Measurements from ENCODE around the gene YPEL5. TPM values are rescaled to one million over a fixed set of nuclear protein-coding genes. Genes with fewer than 3 reads are reported as not detected.

YPEL5 gene
- total RNA-seq, 1 donor from 2014 or later = 66.4 TPM

DNA sequence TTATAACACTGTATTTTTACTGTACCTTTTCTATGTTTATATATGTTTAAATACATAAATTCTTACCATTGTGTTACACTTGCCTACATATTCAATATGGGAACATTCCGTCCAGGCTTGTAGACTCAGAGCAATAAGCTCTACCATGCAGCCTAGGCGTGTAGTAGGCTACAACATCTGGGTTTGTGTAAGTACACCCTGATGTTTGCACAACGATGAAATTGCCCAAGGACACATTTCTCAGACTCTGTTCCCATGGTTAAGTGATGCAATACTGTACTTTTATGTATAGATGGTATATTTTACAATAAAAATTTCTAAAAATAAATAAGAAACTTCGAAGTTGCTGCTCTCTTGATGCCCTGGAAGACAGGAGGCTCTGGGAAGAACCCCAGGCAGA lies 38.4 kb downstream of the YPEL5 start:
- Histone ChIP-seq H3F3A (ENCODE audit: low read depth) (no peaks in the 10 kb centered on the region), H3K4me2 (no peak overlapping the region), H3K27me3 (no peaks in the 10 kb centered on the region), H3K4me1 (no peaks in the 10 kb centered on the region), H4K20me1 (ENCODE audit: low read depth) (no peaks in the 10 kb centered on the region), H2AFZ (replicated peaks) (no peak overlapping the region), H3K9me3 (ENCODE audit: low read depth) (no peaks in the 10 kb centered on the region), H3K4me3 (no peak overlapping the region), H3K79me2 (ENCODE audit: low read depth) (no peaks in the 10 kb centered on the region), H3K36me3 (no peaks in the 10 kb centered on the region), H3K27ac (no peak overlapping the region), H3K9ac (no peak overlapping the region)
- H3K4me3 Mint-ChIP-seq = no peak overlapping the region
- TF ChIP-seq EZH2 (IDR thresholded peaks at IDR 0.05) (no peak), EZH2phosphoT487 (IDR thresholded peaks at IDR 0.05) (no peak)
- TF ChIP-seq, protein P1, sequence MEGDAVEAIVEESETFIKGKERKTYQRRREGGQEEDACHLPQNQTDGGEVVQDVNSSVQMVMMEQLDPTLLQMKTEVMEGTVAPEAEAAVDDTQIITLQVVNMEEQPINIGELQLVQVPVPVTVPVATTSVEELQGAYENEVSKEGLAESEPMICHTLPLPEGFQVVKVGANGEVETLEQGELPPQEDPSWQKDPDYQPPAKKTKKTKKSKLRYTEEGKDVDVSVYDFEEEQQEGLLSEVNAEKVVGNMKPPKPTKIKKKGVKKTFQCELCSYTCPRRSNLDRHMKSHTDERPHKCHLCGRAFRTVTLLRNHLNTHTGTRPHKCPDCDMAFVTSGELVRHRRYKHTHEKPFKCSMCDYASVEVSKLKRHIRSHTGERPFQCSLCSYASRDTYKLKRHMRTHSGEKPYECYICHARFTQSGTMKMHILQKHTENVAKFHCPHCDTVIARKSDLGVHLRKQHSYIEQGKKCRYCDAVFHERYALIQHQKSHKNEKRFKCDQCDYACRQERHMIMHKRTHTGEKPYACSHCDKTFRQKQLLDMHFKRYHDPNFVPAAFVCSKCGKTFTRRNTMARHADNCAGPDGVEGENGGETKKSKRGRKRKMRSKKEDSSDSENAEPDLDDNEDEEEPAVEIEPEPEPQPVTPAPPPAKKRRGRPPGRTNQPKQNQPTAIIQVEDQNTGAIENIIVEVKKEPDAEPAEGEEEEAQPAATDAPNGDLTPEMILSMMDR (IDR thresholded peaks at IDR 0.05) = no peak
- no peaks in the 10 kb centered on the region for H3K9me3 Mint-ChIP-seq
- no peaks in the 10 kb centered on the region for H3K4me1 Mint-ChIP-seq
- DNase-seq (ENCODE audit: low spot score) = no peak
- H3K27ac Mint-ChIP-seq = no peak overlapping the region
- no peaks in the 10 kb centered on the region for H3K36me3 Mint-ChIP-seq
- H3K27me3 Mint-ChIP-seq (ENCODE audit: insufficient read depth, low read depth) = peaks cover 2% of the 10 kb centered on the region

DNA sequence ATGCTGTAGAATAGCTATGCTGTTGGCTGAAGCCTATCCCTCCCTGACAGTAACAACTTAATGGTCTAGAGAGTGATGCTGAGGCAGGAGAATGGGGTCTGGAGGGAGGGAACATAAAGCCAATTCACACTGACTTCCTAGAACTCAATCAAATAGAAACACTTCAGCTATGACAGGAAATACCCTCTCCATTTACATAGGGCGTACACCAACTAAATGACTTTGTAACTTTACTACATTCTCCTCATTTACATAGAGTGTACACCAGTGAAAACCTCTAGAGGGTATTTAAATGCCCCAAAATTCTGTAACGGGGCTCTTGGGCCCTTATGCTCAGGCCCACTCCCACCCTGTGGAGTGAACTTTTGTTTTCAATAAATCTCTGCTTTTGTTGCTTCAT lies 41.5 kb downstream of the YPEL5 start:
- no peak overlapping the region for H3K4me3 ChIP-seq
- Mint-ChIP-seq H3K27ac (no peak overlapping the region), H3K27me3 (ENCODE audit: insufficient read depth, low read depth) (no peaks in the 10 kb centered on the region), H3K4me3 (no peak overlapping the region), H3K9me3 (peaks cover 2% of the 10 kb centered on the region), H3K36me3 (no peaks in the 10 kb centered on the region), H3K4me1 (peaks cover 5% of the 10 kb centered on the region)
- H3F3A ChIP-seq (ENCODE audit: low read depth) = peaks cover 3% of the 10 kb centered on the region
- peaks cover 13% of the 10 kb centered on the region for H3K4me1 ChIP-seq
- no peak overlapping the region for H3K4me2 ChIP-seq
- H3K79me2 ChIP-seq (ENCODE audit: low read depth) = no peaks in the 10 kb centered on the region
- TF ChIP-seq EZH2phosphoT487 (IDR thresholded peaks at IDR 0.05) (no peak), EZH2 (IDR thresholded peaks at IDR 0.05) (no peak)
- TF ChIP-seq, protein P1 (IDR thresholded peaks at IDR 0.05) = no peak
- no peaks in the 10 kb centered on the region for H4K20me1 ChIP-seq (ENCODE audit: low read depth)
- no peaks in the 10 kb centered on the region for H3K36me3 ChIP-seq
- no peaks in the 10 kb centered on the region for H3K9me3 ChIP-seq (ENCODE audit: low read depth)
- DNase-seq (ENCODE audit: low spot score) = no peak
- no peaks in the 10 kb centered on the region for H3K27me3 ChIP-seq
- H2AFZ ChIP-seq (replicated peaks) = no peak overlapping the region
- H3K9ac ChIP-seq = no peak overlapping the region
- H3K27ac ChIP-seq = no peak overlapping the region

DNA sequence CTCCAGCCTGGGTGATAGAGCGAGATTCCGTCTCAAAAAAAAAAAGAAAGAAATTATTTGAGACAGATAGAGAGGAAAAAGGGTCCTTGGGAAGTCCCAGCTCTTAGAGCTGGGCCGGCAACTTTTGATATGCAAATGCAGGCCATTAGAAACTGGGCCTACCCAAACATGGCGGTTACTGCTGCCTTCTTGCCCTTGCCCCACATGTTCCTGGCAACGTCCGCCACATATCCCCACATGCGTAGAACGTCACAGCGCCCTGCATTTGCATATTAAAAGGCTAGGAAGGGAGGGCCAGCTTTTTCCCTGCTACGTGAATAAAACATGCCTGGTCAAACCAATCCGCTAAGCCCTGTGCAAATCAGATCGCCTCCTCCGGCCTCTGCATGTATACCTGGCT lies 43.8 kb downstream of the YPEL5 start:
- H3K79me2 ChIP-seq (ENCODE audit: low read depth) = no peaks in the 10 kb centered on the region
- no peak overlapping the region for H3K27ac ChIP-seq
- H2AFZ ChIP-seq (replicated peaks) = no peak overlapping the region

More for the DNA sequence above, 43.8 kb downstream of the YPEL5 start:
- Histone ChIP-seq H3K4me3 (no peak overlapping the region), H3K4me1 (peaks cover 28% of the 10 kb centered on the region), H4K20me1 (ENCODE audit: low read depth) (no peaks in the 10 kb centered on the region), H3K27me3 (no peaks in the 10 kb centered on the region), H3K9ac (no peak overlapping the region), H3K36me3 (no peaks in the 10 kb centered on the region), H3K4me2 (no peak overlapping the region), H3K9me3 (ENCODE audit: low read depth) (no peaks in the 10 kb centered on the region), H3F3A (ENCODE audit: low read depth) (peaks cover 3% of the 10 kb centered on the region)
- TF ChIP-seq EZH2 (IDR thresholded peaks at IDR 0.05) = no peak
- no peak for TF ChIP-seq EZH2phosphoT487 (IDR thresholded peaks at IDR 0.05)
- TF ChIP-seq, protein P1 (IDR thresholded peaks at IDR 0.05) = no peak
- Mint-ChIP-seq H3K9me3 (peaks cover 2% of the 10 kb centered on the region), H3K36me3 (no peaks in the 10 kb centered on the region), H3K4me3 (no peak overlapping the region), H3K27ac (no peak overlapping the region), H3K4me1 (peaks cover 11% of the 10 kb centered on the region), H3K27me3 (ENCODE audit: insufficient read depth, low read depth) (peaks cover 3% of the 10 kb centered on the region)
- no peak for DNase-seq (ENCODE audit: low spot score)

Measured in neural progenitor cell (in vitro differentiated cells).